ENCODE results near the gene PTPRD. TPM values are rescaled to one million over a fixed set of nuclear protein-coding genes. Genes with fewer than 3 reads are reported as not detected.
A peak's percentile ranks its signal among the peaks of the same experiment; 100 is the strongest.

Gene PTPRD
- total and polyA plus RNA-seq, 2 of the 4 experiments (the other 2 are of a cell fraction) = 0.07 to 0.18 TPM

DNA sequence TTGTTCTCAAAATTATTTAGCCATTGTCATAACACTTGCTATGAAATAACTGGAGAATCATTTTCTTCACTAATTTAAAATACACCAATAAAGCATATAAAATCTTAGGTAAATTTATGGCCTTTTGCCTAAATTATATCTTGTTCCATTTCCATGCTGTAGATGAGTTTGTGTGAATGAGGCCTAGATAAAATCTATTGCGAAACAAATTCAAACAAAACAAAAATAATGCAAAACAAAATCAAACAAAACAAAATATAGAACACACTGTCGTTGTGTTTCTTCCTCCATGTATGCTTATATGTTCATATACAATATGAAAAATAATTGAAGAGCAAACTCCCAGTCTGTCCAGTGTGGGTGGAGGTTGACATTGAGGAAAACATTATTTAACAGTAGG, 1020.7 kb downstream of the PTPRD start:
- H2BK20ac ChIP-seq (ENCODE audit: low read depth, low read length) = no peak overlapping the region
- no peaks in the 10 kb centered on the region for H3K36me3 ChIP-seq (ENCODE audit: control insufficient read depth, insufficient read depth, low read length)
- H3K4me1 ChIP-seq (ENCODE audit: control insufficient read depth, insufficient read depth, low read length) = no peaks in the 10 kb centered on the region
- DNase-seq (no peak), ATAC-seq (ENCODE audit: low read depth) (no peak)
- WGBS, 2 experiments (ENCODE audit: extremely low coverage in 2 of 2, insufficient read length in 1 of 2) = no CpG with 5 or more reads among the region's 2 CpGs
- no peak overlapping the region for H3K4me2 ChIP-seq (ENCODE audit: low read depth, low read length)
- in situ Hi-C loops (cut with MboI; ENCODE audit: low sequenced_read_pairs) (no loop called here), intact Hi-C loops (cut with micrococcal nuclease) (no loop called here), dilution Hi-C loops (cut with HindIII; ENCODE audit: low sequenced_read_pairs, unreplicated experiment) (no loop called here)
- TF ChIP-seq CEBPB (IDR thresholded peaks at IDR 0.05; ENCODE audit: low read depth, low read length) (peak; percentile 41), MAZ (IDR thresholded peaks at IDR 0.05; ENCODE audit: borderline replicate concordance, low read depth, low read length) (no peak)
- peaks cover 3% of the 10 kb centered on the region; the same call in 1 of the 2 replicates for H3K9me3 ChIP-seq (ENCODE audit: control insufficient read depth, insufficient read depth, low read length)
- no TSS peak for BruUV-seq (replicated peaks)
- no peak overlapping the region for H2BK120ac ChIP-seq (ENCODE audit: low read depth, low read length)
- no peak overlapping the region for H2BK15ac ChIP-seq (ENCODE audit: low read depth, low read length)
- no peak overlapping the region for H4K8ac ChIP-seq (ENCODE audit: low read depth in 2 of 2, low read length in 2 of 2)
- H4K5ac ChIP-seq (ENCODE audit: low read depth, low read length) = no peak overlapping the region
- no peak overlapping the region for H2AK9ac ChIP-seq (replicated peaks; ENCODE audit: low read depth, low read length, poor library complexity)
- ChIA-PET POLR2A (ENCODE audit: unreplicated experiment) (no interaction called here), CTCF (no interaction called here)
- no peak overlapping the region for H3K27ac ChIP-seq (ENCODE audit: insufficient read depth, low read length)
- no peaks in the 10 kb centered on the region for H3K27me3 ChIP-seq (ENCODE audit: control insufficient read depth, insufficient read depth, low read length)
- no peak overlapping the region for H3K18ac ChIP-seq (ENCODE audit: low read depth, low read length)
- H3K14ac ChIP-seq (replicated peaks; ENCODE audit: low read depth, low read length) = no peak overlapping the region
- no peak overlapping the region for H3K9ac ChIP-seq (ENCODE audit: low read depth, low read length)
- H4K91ac ChIP-seq (ENCODE audit: insufficient read depth, low read depth, low read length) = no peak overlapping the region
- H3K56ac ChIP-seq (ENCODE audit: extremely low read depth, insufficient read depth, low read length) = no peak overlapping the region
- no peak overlapping the region for H3K4me3 ChIP-seq (ENCODE audit: insufficient read depth, low read depth, low read length)
- no peaks in the 10 kb centered on the region for H3K79me1 ChIP-seq (ENCODE audit: low read depth in 1 of 2, low read length in 2 of 2)
- no peak overlapping the region for H3K4ac ChIP-seq (ENCODE audit: low read depth, low read length)
- no peak overlapping the region for H2BK5ac ChIP-seq (ENCODE audit: low read depth, low read length, poor library complexity, severe bottlenecking)
- no peaks in the 10 kb centered on the region for H4K20me1 ChIP-seq (ENCODE audit: insufficient read depth, low read length)
- no peaks in the 10 kb centered on the region for H3K9me1 ChIP-seq (ENCODE audit: insufficient read depth, low read length)
- no peak overlapping the region for H2AFZ ChIP-seq (replicated peaks; ENCODE audit: low read length, poor library complexity)
- no peak overlapping the region for H2AK5ac ChIP-seq (ENCODE audit: low read depth, low read length)
- no peak overlapping the region for H3K23ac ChIP-seq (ENCODE audit: low read depth, low read length)
